Erythroblast (primary cell): Measurements from ENCODE around the gene GRIN3B.

Experiments used
- GATA1 ChIP-seq: IDR thresholded peaks from 2 replicates; pipeline ENCODE4 v1.6.1; 2011; ENCODE audit warnings: low read depth, mild to moderate bottlenecking, control low read depth, low read length, moderate library complexity
- POLR2A ChIP-seq: IDR thresholded peaks from 2 replicates; pipeline ENCODE4 v1.6.1; 2011; ENCODE audit warnings: mild to moderate bottlenecking, low read length

DNA sequence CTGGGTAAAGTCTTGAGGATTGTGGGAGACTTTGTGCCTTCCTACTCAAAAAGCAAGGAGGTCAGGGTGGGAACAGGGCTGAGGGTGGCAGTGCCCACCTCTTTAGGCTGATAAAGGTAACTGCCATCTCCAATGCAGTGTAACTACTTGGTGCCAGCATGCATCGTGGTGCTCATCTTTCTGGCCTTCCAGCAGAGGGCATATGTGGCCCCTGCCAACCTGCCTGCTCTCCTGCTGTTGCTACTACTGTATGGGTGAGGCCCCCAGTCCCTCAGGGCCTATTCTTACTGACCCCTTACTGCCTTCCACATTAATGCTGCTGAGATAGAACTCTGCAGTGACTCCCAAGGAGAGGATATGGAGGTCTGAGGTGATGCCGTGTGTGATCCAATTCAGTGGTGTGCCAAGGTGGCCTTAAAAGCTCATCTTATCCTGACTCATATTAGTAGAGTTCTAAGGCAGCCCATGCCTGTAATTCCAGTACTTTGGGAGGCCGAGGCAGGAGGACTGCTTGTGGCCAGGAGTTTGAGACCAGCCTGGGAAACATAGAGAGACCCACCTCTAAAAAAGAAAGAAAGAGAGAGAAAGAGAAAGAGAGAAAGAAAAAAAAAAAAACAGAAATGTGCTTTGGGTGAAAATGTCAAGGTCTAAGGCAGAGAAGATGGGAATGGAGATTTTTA, 57.1 kb downstream of the GRIN3B start:
- TF ChIP-seq POLR2A (no peak), GATA1 (no peak)
